Suprapubic skin (tissue), 4 donors: ENCODE measurements around the gene TRIL.

Source experiments
- CTCF ChIP-seq, 2 donors: fragments of 200-600 bp in 1 of 2; fragments of 450-650 bp in 1 of 2; sonication (generic) in 1 of 2; IDR thresholded peaks; one replicate each; pipeline ENCODE4 v1.5.1; 2016 to 2019; ENCODE audit warnings: antibody characterized with exemption in 2 of 2, mild to moderate bottlenecking in 1 of 2, moderate library complexity in 1 of 2
- EP300 ChIP-seq: sonication (generic); formaldehyde crosslinking; IDR thresholded peaks from one replicate; pipeline ENCODE4 v1.6.1; 2017; ENCODE audit warnings: antibody characterized with exemption
- POLR2A ChIP-seq, 2 donors: fragments of 450-650 bp; IDR thresholded peaks; one replicate each; pipeline ENCODE4 v1.6.1; 2017; ENCODE audit warnings: antibody characterized with exemption in 2 of 2, mild to moderate bottlenecking in 2 of 2, moderate library complexity in 2 of 2
- POLR2AphosphoS5 ChIP-seq, 3 donors: sonication (generic); formaldehyde crosslinking; IDR thresholded peaks; one replicate each; pipeline ENCODE4 v1.6.1; 2017; ENCODE audit warnings: antibody characterized with exemption in 3 of 3

GRCh38 chr7:28983396-28984190 lies 25.5 kb upstream of the TRIL start:
- TF ChIP-seq CTCF (IDR thresholded peaks at IDR 0.05) (no peak), POLR2A (IDR thresholded peaks at IDR 0.05) (no peak), POLR2AphosphoS5 (IDR thresholded peaks at IDR 0.05) (no peak), EP300 (no peak)
